IMR-90 (cell line): ENCODE data around the gene PSMA8. TPM values are rescaled to one million over a fixed set of nuclear protein-coding genes. Genes with fewer than 3 reads are reported as not detected.

Experiments
- ATAC-seq: fragments of 200-7000 bp; cut with Tn5 transposase; 2 replicates; pipeline ENCODE4 v1.9.1; 2020; ENCODE audit warnings: low read depth, mild to moderate bottlenecking, moderate library complexity
- BruUV-seq: library from RNA; stranded (reverse); fragments of 400-500 nt; replicated peaks from 2 replicates; lab custom pipeline; 2021; lab: Mats Ljungman, UMichigan
- CTCF ChIA-PET: fragments of 300-600 bp; formaldehyde crosslinking; extraction: SDS; loops from one replicate; lab custom pipeline; 2021; ENCODE audit warnings: antibody characterized with exemption; lab: Yijun Ruan, JAX
- POLR2A ChIA-PET: fragments of 300-600 bp; sonication (Branson Sonifier 250); formaldehyde crosslinking; loops from one replicate; lab custom pipeline; 2022; ENCODE audit warnings: antibody characterized with exemption; ENCODE audit not compliant: unreplicated experiment; lab: Charles Lee
- DNase-seq: peaks from one replicate; pipeline ENCODE4 v3.0.0; 2013
- H2AFZ ChIP-seq: replicated peaks from 2 replicates; pipeline ENCODE3; 2013; ENCODE audit warnings: low read length, mild to moderate bottlenecking; ENCODE audit not compliant: poor library complexity
- H2AK5ac ChIP-seq: 2 replicates; pipeline ENCODE4 v1.6.1; 2013; ENCODE audit warnings: low read depth, low read length, inconsistent platforms
- H2AK9ac ChIP-seq: replicated peaks from 2 replicates; pipeline ENCODE3; 2013; ENCODE audit warnings: mild to moderate bottlenecking, low read depth, low read length, moderate library complexity; ENCODE audit not compliant: poor library complexity
- H2BK120ac ChIP-seq: 2 replicates; pipeline ENCODE4 v1.6.1; 2013; ENCODE audit warnings: low read depth, low read length, inconsistent platforms
- H2BK15ac ChIP-seq: 3 replicates; pipeline ENCODE4 v1.6.1; 2013; ENCODE audit warnings: low read depth, low read length, inconsistent platforms
- H2BK20ac ChIP-seq: 2 replicates; pipeline ENCODE4 v1.6.1; 2013; ENCODE audit warnings: low read depth, mild to moderate bottlenecking, inconsistent platforms, low read length, moderate library complexity
- H2BK5ac ChIP-seq: 2 replicates; pipeline ENCODE4 v1.6.1; 2013; ENCODE audit warnings: mild to moderate bottlenecking, low read depth, low read length, inconsistent platforms; ENCODE audit not compliant: poor library complexity, severe bottlenecking
- H3K14ac ChIP-seq: replicated peaks from 2 replicates; pipeline ENCODE4 v1.6.1; 2013; ENCODE audit warnings: low read depth, low read length, inconsistent platforms
- H3K18ac ChIP-seq: 2 replicates; pipeline ENCODE4 v1.6.1; 2013; ENCODE audit warnings: low read depth, low read length, control low read depth
- H3K23ac ChIP-seq: 2 replicates; pipeline ENCODE4 v1.6.1; 2013; ENCODE audit warnings: low read depth, low read length, inconsistent platforms
- H3K27ac ChIP-seq: 2 replicates; pipeline ENCODE4 v1.5.1; 2013; ENCODE audit warnings: mild to moderate bottlenecking, control low read depth, low read length; ENCODE audit not compliant: insufficient read depth
- H3K27me3 ChIP-seq: 2 replicates; pipeline ENCODE4 v1.6.1; 2013; ENCODE audit warnings: low read length; ENCODE audit not compliant: control insufficient read depth, insufficient read depth
- H3K36me3 ChIP-seq: 2 replicates; pipeline ENCODE4 v1.6.1; 2013; ENCODE audit warnings: low read length, mixed read lengths; ENCODE audit not compliant: control insufficient read depth, insufficient read depth
- H3K4ac ChIP-seq: 2 replicates; pipeline ENCODE4 v1.6.1; 2013; ENCODE audit warnings: low read depth, low read length, inconsistent platforms
- H3K4me1 ChIP-seq: 2 replicates; pipeline ENCODE4 v1.6.1; 2013; ENCODE audit warnings: low read length, mixed read lengths; ENCODE audit not compliant: control insufficient read depth, insufficient read depth
- H3K4me2 ChIP-seq: 2 replicates; pipeline ENCODE4 v1.6.1; 2013; ENCODE audit warnings: low read depth, mild to moderate bottlenecking, control low read depth, low read length, moderate library complexity
- H3K4me3 ChIP-seq: 2 replicates; pipeline ENCODE4 v1.5.1; 2013; ENCODE audit warnings: low read depth, mild to moderate bottlenecking, control low read depth, low read length, moderate library complexity; ENCODE audit not compliant: insufficient read depth
- H3K56ac ChIP-seq: 2 replicates; pipeline ENCODE4 v1.6.1; 2013; ENCODE audit warnings: low read length, inconsistent platforms; ENCODE audit not compliant: insufficient read depth; ENCODE audit errors: extremely low read depth
- H3K79me1 ChIP-seq, 2 experiments: 2 replicates each; pipeline ENCODE4 v1.6.1; 2013; ENCODE audit warnings: low read length in 2 of 2, inconsistent platforms in 1 of 2, low read depth in 1 of 2
- H3K9ac ChIP-seq: 2 replicates; pipeline ENCODE4 v1.6.1; 2013; ENCODE audit warnings: low read depth, low read length, control low read depth
- H3K9me1 ChIP-seq: 2 replicates; pipeline ENCODE4 v1.6.1; 2013; ENCODE audit warnings: low read length, inconsistent platforms; ENCODE audit not compliant: insufficient read depth
- H3K9me3 ChIP-seq: 2 replicates; pipeline ENCODE4 v1.6.1; 2013; ENCODE audit warnings: low read length; ENCODE audit not compliant: control insufficient read depth, insufficient read depth
- H4K20me1 ChIP-seq: 2 replicates; pipeline ENCODE4 v1.6.1; 2013; ENCODE audit warnings: low read length, inconsistent platforms; ENCODE audit not compliant: insufficient read depth
- H4K5ac ChIP-seq: 2 replicates; pipeline ENCODE4 v1.6.1; 2013; ENCODE audit warnings: mild to moderate bottlenecking, low read depth, low read length, control low read depth
- H4K8ac ChIP-seq, 2 experiments: 2 replicates each; pipeline ENCODE4 v1.6.1; 2013; ENCODE audit warnings: low read depth in 2 of 2, low read length in 2 of 2, control low read depth in 1 of 2, inconsistent platforms in 1 of 2
- H4K91ac ChIP-seq: 2 replicates; pipeline ENCODE4 v1.6.1; 2013; ENCODE audit warnings: low read depth, low read length, inconsistent platforms; ENCODE audit not compliant: insufficient read depth
- BHLHE40 ChIP-seq: fragments of 150-350 bp; IDR thresholded peaks from 2 replicates; pipeline ENCODE4 v1.6.1; 2016; ENCODE audit warnings: mild to moderate bottlenecking, low read depth, low read length
- CEBPB ChIP-seq: IDR thresholded peaks from 2 replicates; pipeline ENCODE4 v1.6.1; 2012; ENCODE audit warnings: low read depth, low read length, improper control_type of control experiment
- CHD1 ChIP-seq: IDR thresholded peaks from 2 replicates; pipeline ENCODE4 v1.6.1; 2012; ENCODE audit warnings: low read depth, low read length, improper control_type of control experiment
- CTCF ChIP-seq: conservative IDR thresholded peaks from 2 replicates; pipeline ENCODE4 v1.5.1; 2012; ENCODE audit warnings: mild to moderate bottlenecking, low read depth, low read length, improper control_type of control experiment
- FOS ChIP-seq: fragments of 150-350 bp; IDR thresholded peaks from 2 replicates; pipeline ENCODE4 v1.6.1; 2016; ENCODE audit warnings: low read depth, low read length
- MAFK ChIP-seq: IDR thresholded peaks from 2 replicates; pipeline ENCODE4 v1.6.1; 2012; ENCODE audit warnings: low read depth, low read length, improper control_type of control experiment
- MAZ ChIP-seq: IDR thresholded peaks from 2 replicates; pipeline ENCODE4 v1.6.1; 2012; ENCODE audit warnings: low read depth, mild to moderate bottlenecking, low read length, improper control_type of control experiment, moderate library complexity, borderline replicate concordance
- MXI1 ChIP-seq: IDR thresholded peaks from 2 replicates; pipeline ENCODE4 v1.6.1; 2012; ENCODE audit warnings: low read depth, mild to moderate bottlenecking, low read length, moderate library complexity, borderline replicate concordance
- NFE2L2 ChIP-seq: fragments of 150-350 bp; IDR thresholded peaks from 2 replicates; pipeline ENCODE4 v1.6.1; 2016; ENCODE audit warnings: low read depth, mild to moderate bottlenecking, low read length
- POLR2A ChIP-seq: IDR thresholded peaks from 2 replicates; pipeline ENCODE4 v1.6.1; 2012; ENCODE audit warnings: mild to moderate bottlenecking, low read depth, low read length
- RAD21 ChIP-seq: IDR thresholded peaks from 2 replicates; pipeline ENCODE4 v1.6.1; 2012; ENCODE audit warnings: low read length, improper control_type of control experiment
- RCOR1 ChIP-seq: IDR thresholded peaks from 2 replicates; pipeline ENCODE4 v1.6.1; 2012; ENCODE audit warnings: mild to moderate bottlenecking, low read length, improper control_type of control experiment; ENCODE audit not compliant: insufficient replicate concordance
- RFX5 ChIP-seq: IDR thresholded peaks from 2 replicates; pipeline ENCODE4 v1.8.0; 2012; ENCODE audit warnings: low read depth, mild to moderate bottlenecking, low read length, moderate library complexity
- SMC3 ChIP-seq: fragments of 150-350 bp; IDR thresholded peaks from 2 replicates; pipeline ENCODE4 v1.6.1; 2016; ENCODE audit warnings: low read depth, mild to moderate bottlenecking, antibody characterized with exemption, low read length, moderate library complexity
- USF2 ChIP-seq: fragments of 150-350 bp; IDR thresholded peaks from 2 replicates; pipeline ENCODE4 v1.6.1; 2017; ENCODE audit warnings: mild to moderate bottlenecking, antibody characterized with exemption, low read length, low read depth
- WGBS, 2 experiments: methylation state at CpG; one replicate each; pipeline versions ENCODE4 v1.1.5 to v1.1.7; 2013; ENCODE audit warnings: missing lambda C conversion rate in 2 of 2; ENCODE audit not compliant: insufficient read length in 1 of 2; ENCODE audit errors: extremely low coverage in 2 of 2; 5-methylcytosine and 5-hydroxymethylcytosine counted together
- dilution Hi-C: fragments of 300-500 bp; cut with HindIII; formaldehyde crosslinking; loops from one replicate; pipeline ENCODE4 v1.14.3; 2018; ENCODE audit warnings: low sequenced_read_pairs; ENCODE audit not compliant: unreplicated experiment
- in situ Hi-C: fragments of 300-500 bp; cut with MboI; formaldehyde crosslinking; loops from 3 replicates; pipeline ENCODE4 v1.14.3; 2019; ENCODE audit warnings: low sequenced_read_pairs, inconsistent platforms, mixed read lengths
- intact Hi-C: fragments of 100-400 bp; cut with micrococcal nuclease; formaldehyde crosslinking; loops from 2 replicates; pipeline ENCODE4 v1.10.0; 2022
- polyA plus RNA-seq, 3 experiments: library from polyadenylated mRNA; depleted of rRNA; stranded (reverse); fragments of >200 nt; gene quantifications; 2 replicates each; pipeline ENCODE4 v1.2.3, GENCODE V29; 2012; ENCODE audit warnings: low replicate concordance in 1 of 3
- total RNA-seq: library from RNA; depleted of rRNA; stranded (reverse); fragments of >200 nt; gene quantifications from 2 replicates; pipeline ENCODE4 v1.2.3, GENCODE V29; 2012
- TF ChIP-seq, protein P1 (sequence below): fragments of 150-350 bp; IDR thresholded peaks from 2 replicates; pipeline ENCODE4 v1.6.1; 2016; ENCODE audit warnings: low read depth, mild to moderate bottlenecking, low read length, moderate library complexity, borderline replicate concordance

The PSMA8 gene
- total and polyA plus RNA-seq, 2 of the 4 experiments (the other 2 are of a cell fraction): not detected

GRCh38 chr18:26205318-26205717, 71.6 kb downstream of the PSMA8 start:
- H4K20me1 ChIP-seq: no peaks in the 10 kb centered on the region
- no CpG with 5 or more reads among the region's 1 CpG for WGBS, 2 experiments
- no peak overlapping the region for H4K8ac ChIP-seq
- no peak overlapping the region for H3K23ac ChIP-seq
- no peaks in the 10 kb centered on the region for H3K4me1 ChIP-seq
- H3K4ac ChIP-seq: no peak overlapping the region
- H2AK5ac ChIP-seq: no peak overlapping the region
- ATAC-seq: no peak
- H2BK20ac ChIP-seq: no peak overlapping the region
- H2BK5ac ChIP-seq: no peak overlapping the region
- no peak overlapping the region for H3K14ac ChIP-seq
- no peak overlapping the region for H2AFZ ChIP-seq
- no peak overlapping the region for H3K4me3 ChIP-seq
- ChIA-PET CTCF (no interaction called here), POLR2A (no interaction called here)
- H2BK15ac ChIP-seq: no peak overlapping the region
- no peak overlapping the region for H3K56ac ChIP-seq
- no peaks in the 10 kb centered on the region for H3K9me1 ChIP-seq
- no peak overlapping the region for H4K91ac ChIP-seq
- H2BK120ac ChIP-seq: no peak overlapping the region
- no peak overlapping the region for H2AK9ac ChIP-seq
- H3K4me2 ChIP-seq: no peak overlapping the region
- H3K27ac ChIP-seq: no peak overlapping the region
- dilution Hi-C loops: no loop called here
- BruUV-seq: no TSS peak
- intact Hi-C loops: no loop called here
- H3K9ac ChIP-seq: no peak overlapping the region
- no peaks in the 10 kb centered on the region; the same call in 1 of the 2 replicates for H3K27me3 ChIP-seq
- no peak overlapping the region for H3K18ac ChIP-seq
- in situ Hi-C loops: no loop called here
- no peaks in the 10 kb centered on the region for H3K36me3 ChIP-seq
- H3K79me1 ChIP-seq: no peaks in the 10 kb centered on the region
- H4K5ac ChIP-seq: no peak overlapping the region
- no peaks in the 10 kb centered on the region for H3K9me3 ChIP-seq
- no peak for TF ChIP-seq CEBPB
- TF ChIP-seq MAZ: no peak
- TF ChIP-seq RAD21: no peak
- no peak for TF ChIP-seq NFE2L2
- no peak for TF ChIP-seq FOS
- TF ChIP-seq CHD1: no peak
- no peak for TF ChIP-seq MAFK
- no peak for TF ChIP-seq SMC3
- TF ChIP-seq BHLHE40: no peak
- no peak for TF ChIP-seq CTCF
- TF ChIP-seq USF2: no peak
- no peak for TF ChIP-seq POLR2A
- no peak for TF ChIP-seq RCOR1
- TF ChIP-seq, protein P1, sequence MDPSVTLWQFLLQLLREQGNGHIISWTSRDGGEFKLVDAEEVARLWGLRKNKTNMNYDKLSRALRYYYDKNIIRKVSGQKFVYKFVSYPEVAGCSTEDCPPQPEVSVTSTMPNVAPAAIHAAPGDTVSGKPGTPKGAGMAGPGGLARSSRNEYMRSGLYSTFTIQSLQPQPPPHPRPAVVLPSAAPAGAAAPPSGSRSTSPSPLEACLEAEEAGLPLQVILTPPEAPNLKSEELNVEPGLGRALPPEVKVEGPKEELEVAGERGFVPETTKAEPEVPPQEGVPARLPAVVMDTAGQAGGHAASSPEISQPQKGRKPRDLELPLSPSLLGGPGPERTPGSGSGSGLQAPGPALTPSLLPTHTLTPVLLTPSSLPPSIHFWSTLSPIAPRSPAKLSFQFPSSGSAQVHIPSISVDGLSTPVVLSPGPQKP: no peak
- TF ChIP-seq RFX5: no peak
- no peak for TF ChIP-seq MXI1
- DNase-seq: no peak
